ENCODE measurements around the gene C10orf88. TPM values are rescaled to one million over a fixed set of nuclear protein-coding genes. Genes with fewer than 3 reads are reported as not detected.

C10orf88 gene
- total RNA-seq, 1 experiment from 2014 or later: 7.6 TPM

DNA sequence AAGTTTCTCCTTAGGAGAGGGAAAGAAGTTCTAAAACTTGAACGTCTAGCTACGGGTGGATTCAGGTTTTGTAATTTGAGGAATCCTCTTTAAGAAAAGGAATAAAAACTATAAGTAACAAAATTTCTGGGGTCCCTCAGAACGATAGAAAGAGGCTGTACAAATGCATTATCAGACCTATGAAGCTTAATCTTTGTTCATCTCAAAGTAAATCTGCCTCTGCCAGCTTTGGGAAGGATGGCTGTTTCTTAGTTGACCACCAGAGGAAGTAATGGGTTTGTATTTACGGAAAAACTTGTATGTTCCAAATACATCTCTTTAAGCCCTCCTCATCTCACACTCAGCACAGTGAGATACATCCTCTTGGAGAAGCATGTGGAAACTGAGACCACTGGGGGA lies 27.0 kb upstream of the C10orf88 start:
- BruUV-seq (replicated peaks): TSS peak; percentile 52
- H3K4me3 ChIP-seq: peak overlapping the region; percentile 69; the same call in 1 of the 2 replicates
- no peak for DNase-seq
- H3K27me3 ChIP-seq (ENCODE audit: insufficient read depth, low read depth): no peaks in the 10 kb centered on the region
- H3K79me2 ChIP-seq (ENCODE audit: low read depth): no peaks in the 10 kb centered on the region
- intact Hi-C loops (cut with micrococcal nuclease; ENCODE audit: unreplicated experiment): loop anchor here (1.0 kb wide), 1 partner anchor 27 kb away; the partner anchor contains the start of gene IKZF5
- CTCF ChIA-PET: interaction anchor here (0.6 kb wide), 1 partner anchor 125 kb away, joined by 3 read pairs; no protein-coding TSS in a partner anchor
- peak overlapping the region; percentile 84 for H2AFZ ChIP-seq
- H4K20me1 ChIP-seq (ENCODE audit: insufficient read depth): no peaks in the 10 kb centered on the region
- no peaks in the 10 kb centered on the region for H3K9me2 ChIP-seq (ENCODE audit: insufficient read depth)
- H3F3A ChIP-seq (ENCODE audit: insufficient read depth, low read depth): no peaks in the 10 kb centered on the region
- TF ChIP-seq EZH2 (IDR thresholded peaks at IDR 0.05; ENCODE audit: low read depth): no peak
- TF ChIP-seq, protein P1, sequence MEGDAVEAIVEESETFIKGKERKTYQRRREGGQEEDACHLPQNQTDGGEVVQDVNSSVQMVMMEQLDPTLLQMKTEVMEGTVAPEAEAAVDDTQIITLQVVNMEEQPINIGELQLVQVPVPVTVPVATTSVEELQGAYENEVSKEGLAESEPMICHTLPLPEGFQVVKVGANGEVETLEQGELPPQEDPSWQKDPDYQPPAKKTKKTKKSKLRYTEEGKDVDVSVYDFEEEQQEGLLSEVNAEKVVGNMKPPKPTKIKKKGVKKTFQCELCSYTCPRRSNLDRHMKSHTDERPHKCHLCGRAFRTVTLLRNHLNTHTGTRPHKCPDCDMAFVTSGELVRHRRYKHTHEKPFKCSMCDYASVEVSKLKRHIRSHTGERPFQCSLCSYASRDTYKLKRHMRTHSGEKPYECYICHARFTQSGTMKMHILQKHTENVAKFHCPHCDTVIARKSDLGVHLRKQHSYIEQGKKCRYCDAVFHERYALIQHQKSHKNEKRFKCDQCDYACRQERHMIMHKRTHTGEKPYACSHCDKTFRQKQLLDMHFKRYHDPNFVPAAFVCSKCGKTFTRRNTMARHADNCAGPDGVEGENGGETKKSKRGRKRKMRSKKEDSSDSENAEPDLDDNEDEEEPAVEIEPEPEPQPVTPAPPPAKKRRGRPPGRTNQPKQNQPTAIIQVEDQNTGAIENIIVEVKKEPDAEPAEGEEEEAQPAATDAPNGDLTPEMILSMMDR (conservative IDR thresholded peaks at IDR 0.05): peak; percentile 42; the same call in 1 of the 2 replicates
- POLR2A ChIA-PET (ENCODE audit: unreplicated experiment): no interaction called here
- no peak overlapping the region for H3K27ac ChIP-seq
- peaks cover 4% of the 10 kb centered on the region for H3K4me1 ChIP-seq (replicated peaks; ENCODE audit: insufficient read depth)
- no peaks in the 10 kb centered on the region for H3K36me3 ChIP-seq (ENCODE audit: low read depth)
- H3K4me2 ChIP-seq: peak overlapping the region; percentile 96
- no peaks in the 10 kb centered on the region for H3K9me3 ChIP-seq (ENCODE audit: insufficient read depth, low read depth)

DNA sequence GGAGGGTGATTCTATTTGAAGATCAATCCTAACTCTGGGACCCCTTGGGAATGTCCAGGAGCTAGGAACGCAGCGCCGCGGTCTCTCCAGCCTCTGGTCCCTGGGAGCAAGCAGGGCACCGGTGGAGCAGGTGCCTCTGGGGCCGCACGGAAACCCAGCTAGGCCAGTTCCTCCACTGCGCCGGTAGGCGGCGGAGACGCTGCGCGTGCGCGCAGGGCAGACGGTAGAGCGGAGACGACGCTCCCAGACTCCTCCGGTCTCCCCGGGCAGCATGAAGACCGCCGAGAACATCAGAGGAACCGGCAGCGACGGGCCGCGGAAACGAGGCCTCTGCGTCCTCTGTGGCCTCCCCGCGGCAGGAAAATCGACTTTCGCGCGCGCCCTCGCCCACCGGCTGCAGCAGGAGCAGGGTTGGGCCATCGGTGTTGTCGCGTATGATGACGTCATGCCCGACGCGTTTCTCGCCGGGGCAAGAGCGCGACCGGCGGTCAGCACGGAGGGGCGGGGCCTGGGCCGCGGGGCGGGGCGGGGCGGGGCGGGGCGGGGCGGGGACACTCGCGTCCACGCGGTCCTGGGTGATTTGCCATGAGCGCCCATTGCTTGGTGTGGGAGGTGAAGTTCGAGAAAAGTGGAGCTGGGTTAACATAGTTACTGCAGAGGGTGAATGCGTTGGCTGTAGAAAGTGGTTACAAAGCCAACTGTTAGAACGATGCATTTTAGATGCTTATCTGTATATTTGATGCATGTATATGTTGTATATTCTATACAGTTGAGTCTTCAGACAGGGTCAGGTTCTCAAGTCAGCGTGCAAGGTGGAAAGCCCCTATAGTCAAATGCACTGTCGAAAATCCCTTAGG lies 26.4 kb upstream of the C10orf88 start, which contains the start of gene PSTK:
TSS of gene PSTK (plus strand) at position 193 of the 857 bp plus-strand sequence. CDS start at position 272, 79 bp downstream.
- Histone ChIP-seq H3F3A (ENCODE audit: insufficient read depth, low read depth) (no peaks in the 10 kb centered on the region), H3K9me2 (ENCODE audit: insufficient read depth) (no peaks in the 10 kb centered on the region), H3K4me3 (peak within 1 kb of the TSS; percentile 69), H3K4me2 (peak within 1 kb of the TSS; percentile 96), H3K27ac (peak within 1 kb of the TSS; percentile 85), H3K4me1 (replicated peaks; ENCODE audit: insufficient read depth) (peaks cover 4% of the 10 kb centered on the region), H3K9me3 (ENCODE audit: insufficient read depth, low read depth) (no peaks in the 10 kb centered on the region), H4K20me1 (ENCODE audit: insufficient read depth) (no peaks in the 10 kb centered on the region), H3K79me2 (ENCODE audit: low read depth) (no peaks in the 10 kb centered on the region), H3K27me3 (ENCODE audit: insufficient read depth, low read depth) (no peaks in the 10 kb centered on the region), H2AFZ (peak within 1 kb of the TSS; percentile 90), H3K36me3 (ENCODE audit: low read depth) (no peaks in the 10 kb centered on the region)
- ChIA-PET POLR2A (ENCODE audit: unreplicated experiment) (no interaction called here), CTCF (interaction anchor here (0.6 kb wide), 1 partner anchor 124 kb away, joined by 3 read pairs; no protein-coding TSS in a partner anchor)
- TSS peak; percentile 89 for BruUV-seq (replicated peaks)
- intact Hi-C loops (cut with micrococcal nuclease; ENCODE audit: unreplicated experiment): loop anchor here (1.0 kb wide), 1 partner anchor 28 kb away; the partner anchor contains the start of gene IKZF5
- TF ChIP-seq EZH2 (IDR thresholded peaks at IDR 0.05; ENCODE audit: low read depth): no peak
- TF ChIP-seq, protein P1 (conservative IDR thresholded peaks at IDR 0.05): peak; percentile 83
- DNase-seq: peak; percentile 70 to 78

DNA sequence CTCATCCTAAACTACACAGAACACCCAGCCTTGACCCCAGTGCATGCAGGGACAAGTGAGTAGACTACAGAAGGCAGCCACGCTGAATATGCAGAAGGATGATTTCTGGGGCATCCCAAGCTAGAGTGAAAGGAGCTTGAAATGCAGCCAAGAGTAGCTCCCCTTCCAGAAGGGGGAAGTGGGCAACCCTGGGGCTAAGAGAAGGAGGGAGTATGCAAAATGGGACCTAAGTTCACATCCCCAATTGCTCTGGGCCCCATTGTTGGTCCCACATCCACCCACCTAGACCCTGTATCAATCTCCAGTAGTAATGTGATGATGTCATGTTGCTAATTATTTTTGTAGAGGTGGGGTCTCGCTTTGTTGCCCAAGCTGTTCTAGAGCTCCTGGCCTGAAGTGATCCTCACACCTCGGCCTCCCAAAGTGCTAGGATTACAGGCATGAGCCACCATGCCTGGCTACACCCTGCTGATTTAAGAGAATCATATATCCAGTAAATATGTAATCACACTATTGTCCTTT lies 20.6 kb upstream of the C10orf88 start:
- no peak for DNase-seq
- peaks cover under 1% of the 10 kb centered on the region for H3K4me1 ChIP-seq (replicated peaks; ENCODE audit: insufficient read depth)

More for the DNA sequence above, 20.6 kb upstream of the C10orf88 start:
- Histone ChIP-seq H2AFZ (no peak overlapping the region), H3F3A (ENCODE audit: insufficient read depth, low read depth) (no peaks in the 10 kb centered on the region), H3K9me3 (ENCODE audit: insufficient read depth, low read depth) (no peaks in the 10 kb centered on the region), H3K27ac (no peak overlapping the region), H3K27me3 (ENCODE audit: insufficient read depth, low read depth) (no peaks in the 10 kb centered on the region), H4K20me1 (ENCODE audit: insufficient read depth) (no peaks in the 10 kb centered on the region), H3K9me2 (ENCODE audit: insufficient read depth) (no peaks in the 10 kb centered on the region), H3K4me2 (no peak overlapping the region), H3K4me3 (no peak overlapping the region), H3K79me2 (ENCODE audit: low read depth) (no peaks in the 10 kb centered on the region), H3K36me3 (ENCODE audit: low read depth) (no peaks in the 10 kb centered on the region)
- intact Hi-C loops (cut with micrococcal nuclease; ENCODE audit: unreplicated experiment): no loop called here
- TF ChIP-seq, protein P1 (conservative IDR thresholded peaks at IDR 0.05): no peak
- no peak for TF ChIP-seq EZH2 (IDR thresholded peaks at IDR 0.05; ENCODE audit: low read depth)
- ChIA-PET POLR2A (ENCODE audit: unreplicated experiment) (no interaction called here), CTCF (no interaction called here)
- BruUV-seq (replicated peaks): no TSS peak

Measured in PC-9 (cell line).